CD4-positive, CD25-positive, alpha-beta regulatory T cell (primary cell): Measurements from ENCODE around the gene POMT1. TPM values are rescaled to one million over a fixed set of nuclear protein-coding genes. Genes with fewer than 3 reads are reported as not detected.

Experiments used
- ATAC-seq, 2 donors: fragments of 150-1000 bp; cut with Tn5 transposase; one replicate each; pipeline ENCODE4 v1.10.0; 2021; ENCODE audit warnings: low read depth in 2 of 2, moderate number of reproducible peaks in 2 of 2, moderate library complexity in 1 of 2
- DNase-seq, 3 donors: peaks; one replicate each; pipeline versions ENCODE4 v3.0.0 to v3.0.0-alpha.2; 2012 to 2022; ENCODE audit warnings: mixed read lengths in 1 of 3
- H3K27ac ChIP-seq: one replicate; pipeline ENCODE4 v1.7.0; 2013; ENCODE audit warnings: mild to moderate bottlenecking, low read length; ENCODE audit not compliant: insufficient read depth, poor library complexity, severe bottlenecking
- H3K27me3 ChIP-seq: one replicate; pipeline ENCODE4 v1.7.0; 2013; ENCODE audit warnings: low read length; ENCODE audit not compliant: control insufficient read depth, insufficient read depth
- H3K36me3 ChIP-seq: one replicate; pipeline ENCODE4 v1.7.0; 2013; ENCODE audit warnings: mild to moderate bottlenecking, low read length, moderate library complexity; ENCODE audit not compliant: control insufficient read depth, insufficient read depth
- H3K4me1 ChIP-seq: 2 replicates; pipeline ENCODE4 v1.7.0; 2013; ENCODE audit warnings: mild to moderate bottlenecking, low read length; ENCODE audit not compliant: insufficient read depth, control insufficient read depth, poor library complexity, severe bottlenecking
- H3K4me3 ChIP-seq: one replicate; pipeline ENCODE4 v1.7.0; 2013; ENCODE audit warnings: low read depth, mild to moderate bottlenecking, low read length, moderate library complexity
- H3K9me3 ChIP-seq, 2 experiments: 1 replicate in 1 of 2; 2 replicates in 1 of 2; pipeline ENCODE4 v1.7.0; 2013; ENCODE audit warnings: low read length in 2 of 2, mild to moderate bottlenecking in 1 of 2, moderate library complexity in 1 of 2; ENCODE audit not compliant: control insufficient read depth in 2 of 2
- H3K27ac Mint-ChIP-seq, 3 donors: one replicate each; pipeline ENCODE4 v1.8.0; 2020 to 2022; ENCODE audit warnings: mild to moderate bottlenecking in 3 of 3, mixed read lengths in 3 of 3, moderate library complexity in 2 of 3
- H3K27me3 Mint-ChIP-seq: one replicate; pipeline ENCODE4 v1.8.0; 2022; ENCODE audit warnings: mild to moderate bottlenecking, mixed read lengths
- H3K36me3 Mint-ChIP-seq: one replicate; pipeline ENCODE4 v1.8.0; 2020; ENCODE audit warnings: mixed read lengths
- H3K4me1 Mint-ChIP-seq, 4 donors: one replicate each; pipeline ENCODE4 v1.8.0; 2020 to 2022; ENCODE audit warnings: mixed read lengths in 4 of 4, mild to moderate bottlenecking in 1 of 4
- H3K4me3 Mint-ChIP-seq, 4 donors: one replicate each; pipeline ENCODE4 v1.8.0; 2020 to 2022; ENCODE audit warnings: mild to moderate bottlenecking in 4 of 4, mixed read lengths in 4 of 4, moderate library complexity in 3 of 4
- H3K9me3 Mint-ChIP-seq, 7 donors: one replicate each; pipeline ENCODE4 v1.8.0; 2020 to 2022; ENCODE audit warnings: mixed read lengths in 7 of 7, mild to moderate bottlenecking in 3 of 7, moderate library complexity in 2 of 7
- polyA plus RNA-seq, 4 donors: library from polyadenylated mRNA; unstranded; fragments of 300-500 nt; fragmentation: Illumina TruSeq; gene quantifications; one replicate each; pipeline ENCODE4 v1.2.3, GENCODE V29; 2021
- total RNA-seq: library from RNA; stranded (reverse); gene quantifications from one replicate; pipeline ENCODE4 v1.2.3, GENCODE V29; 2022

Gene POMT1
- total and polyA plus RNA-seq, 5 donors from 2014 or later = 13.2 to 52.3 (median 15.5) TPM

DNA sequence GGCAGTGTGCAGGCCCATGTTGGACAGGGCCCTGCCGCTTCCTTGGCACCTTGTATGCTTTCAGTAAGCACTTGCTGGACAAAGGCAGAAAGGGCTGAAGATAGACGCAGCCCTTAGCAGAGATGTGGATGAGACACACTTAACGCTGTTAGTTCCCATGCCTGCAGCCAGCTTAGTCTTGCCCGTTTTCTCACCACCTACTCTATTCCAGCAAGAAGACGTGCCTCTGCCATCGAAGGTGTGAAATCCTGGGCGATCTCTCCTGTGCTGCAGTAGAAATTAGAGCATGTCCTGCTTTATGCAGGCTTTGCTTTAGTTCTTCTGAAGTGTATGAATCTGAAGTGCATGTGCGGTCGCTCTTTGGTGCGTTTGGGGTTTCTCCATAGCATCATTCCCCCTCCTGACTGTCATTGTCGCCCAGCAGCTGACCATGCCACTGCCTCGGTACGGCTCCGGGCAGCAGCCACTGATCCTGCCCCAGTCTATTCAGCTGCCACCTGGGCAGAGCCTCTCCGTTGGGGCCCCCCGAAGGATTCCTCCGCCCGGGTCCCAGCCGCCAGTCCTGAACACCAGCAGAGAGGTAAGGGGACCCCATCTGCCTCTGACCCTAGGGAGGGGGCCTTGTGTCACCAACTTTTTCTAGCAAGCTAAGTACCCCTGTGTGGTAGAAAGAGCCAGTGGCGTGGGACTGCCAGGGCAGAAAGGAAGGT is 11.6 kb upstream of the POMT1 start:
- Mint-ChIP-seq H3K4me3 (no peak overlapping the region), H3K9me3 (no peaks in the 10 kb centered on the region), H3K27me3 (no peaks in the 10 kb centered on the region), H3K4me1 (peaks cover 0 to 4% (median 2%) of the 10 kb centered on the region in 4 donors), H3K36me3 (peaks cover 67% of the 10 kb centered on the region), H3K27ac (no peak overlapping the region)
- no peaks in the 10 kb centered on the region for H3K27me3 ChIP-seq
- H3K4me1 ChIP-seq = no peaks in the 10 kb centered on the region
- no peak overlapping the region for H3K27ac ChIP-seq
- peaks cover 99% of the 10 kb centered on the region for H3K36me3 ChIP-seq
- no peak for ATAC-seq
- no peaks in the 10 kb centered on the region for H3K9me3 ChIP-seq
- no peak for DNase-seq
- H3K4me3 ChIP-seq = no peak overlapping the region

DNA sequence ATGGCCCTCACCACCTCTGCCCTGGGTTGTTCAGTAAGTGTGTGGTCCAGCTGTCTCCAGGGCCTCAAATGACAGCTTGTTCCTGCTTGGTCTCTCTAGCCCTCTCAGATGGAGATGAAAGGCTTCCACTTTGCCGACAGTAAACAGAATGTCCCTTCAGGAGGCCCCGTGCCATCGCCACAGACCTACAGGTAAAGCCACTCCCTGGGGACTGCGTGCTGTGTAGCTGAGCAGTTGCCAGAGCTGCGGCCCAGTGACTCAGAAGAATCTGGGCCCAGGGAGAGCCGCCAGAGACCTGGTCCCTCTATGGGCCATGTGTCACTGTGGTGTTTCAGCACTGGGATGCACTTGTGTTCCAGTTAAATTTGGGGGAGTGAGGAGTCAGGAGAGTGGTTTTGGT is 10.6 kb upstream of the POMT1 start:
- peaks cover 0 to 4% (median 2%) of the 10 kb centered on the region in 4 donors for H3K4me1 Mint-ChIP-seq
- peak overlapping the region in 1 of 3 donors; percentile 25 for H3K27ac Mint-ChIP-seq
- Histone ChIP-seq H3K36me3 (peaks cover 99% of the 10 kb centered on the region), H3K4me1 (no peaks in the 10 kb centered on the region), H3K27me3 (no peaks in the 10 kb centered on the region), H3K9me3 (no peaks in the 10 kb centered on the region), H3K4me3 (no peak overlapping the region), H3K27ac (no peak overlapping the region)
- no peak overlapping the region for H3K4me3 Mint-ChIP-seq
- H3K9me3 Mint-ChIP-seq = no peaks in the 10 kb centered on the region
- no peaks in the 10 kb centered on the region for H3K27me3 Mint-ChIP-seq
- ATAC-seq (no peak), DNase-seq (no peak)
- peaks cover 63% of the 10 kb centered on the region for H3K36me3 Mint-ChIP-seq

DNA sequence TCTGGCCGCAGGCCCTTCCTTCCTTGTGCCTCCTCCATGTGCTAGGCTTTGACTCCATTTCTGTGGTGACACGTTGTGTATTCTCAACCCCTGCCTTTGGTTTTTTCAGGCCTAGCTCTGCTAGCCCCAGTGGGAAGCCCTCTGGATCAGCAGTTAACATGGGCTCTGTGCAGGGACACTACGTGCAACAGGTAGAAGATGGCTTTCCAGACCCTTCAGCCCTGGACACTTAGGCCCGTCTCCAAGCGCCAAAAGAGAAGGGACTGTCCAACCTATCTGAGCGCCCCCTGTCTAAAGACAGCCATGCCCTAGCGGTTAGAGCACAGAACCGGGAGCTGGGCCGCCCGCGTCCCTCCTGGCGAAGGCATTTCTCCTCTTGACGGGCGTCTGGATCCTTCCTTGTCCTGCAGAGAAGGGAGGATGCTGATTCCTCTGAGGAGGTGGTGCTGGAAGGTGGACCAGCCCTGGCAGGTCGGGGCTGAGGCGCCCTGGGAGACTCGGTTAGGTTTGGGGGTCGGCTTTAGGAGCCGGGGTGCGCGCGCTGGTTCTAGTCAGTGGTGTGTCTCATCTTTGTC is 8.3 kb upstream of the POMT1 start:
- ATAC-seq (no peak), DNase-seq (no peak)
- no peaks in the 10 kb centered on the region for H3K9me3 ChIP-seq
- H3K4me1 ChIP-seq = no peaks in the 10 kb centered on the region
- no peaks in the 10 kb centered on the region for H3K27me3 ChIP-seq
- Mint-ChIP-seq H3K27me3 (no peaks in the 10 kb centered on the region), H3K4me1 (peaks cover 6 to 12% (median 9%) of the 10 kb centered on the region in 4 donors), H3K9me3 (no peaks in the 10 kb centered on the region), H3K27ac (peak overlapping the region in 1 of 3 donors; percentile 62), H3K36me3 (peaks cover 47% of the 10 kb centered on the region), H3K4me3 (no peak overlapping the region)
- no peak overlapping the region for H3K27ac ChIP-seq
- H3K36me3 ChIP-seq = peaks cover 87% of the 10 kb centered on the region
- H3K4me3 ChIP-seq = no peak overlapping the region

DNA sequence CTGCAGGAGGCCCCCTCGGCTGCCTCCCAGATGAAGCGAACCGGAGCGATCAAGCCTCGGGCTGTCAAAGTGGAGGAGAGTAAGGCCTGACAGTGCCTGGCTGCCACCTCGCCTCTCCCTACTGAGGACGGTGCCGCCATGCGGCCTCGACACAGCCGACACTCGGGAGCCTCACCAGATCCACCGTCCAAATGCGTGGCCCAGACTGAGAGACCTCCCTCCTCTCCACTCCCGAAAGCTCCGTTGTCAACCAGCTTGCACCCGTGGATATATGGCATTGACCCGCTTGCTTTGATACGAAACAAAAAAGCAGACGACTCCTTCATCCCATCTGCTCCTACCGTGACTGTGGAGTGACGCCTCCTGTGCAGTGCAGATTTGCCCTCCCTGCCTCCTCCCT is 6.9 kb upstream of the POMT1 start:
- DNase-seq (no peak), ATAC-seq (no peak)
- H3K27me3 ChIP-seq = no peaks in the 10 kb centered on the region
- Mint-ChIP-seq H3K27ac (no peak overlapping the region), H3K27me3 (no peaks in the 10 kb centered on the region), H3K4me1 (peaks cover 7 to 24% (median 18%) of the 10 kb centered on the region in 4 donors), H3K4me3 (no peak overlapping the region), H3K9me3 (no peaks in the 10 kb centered on the region), H3K36me3 (peaks cover 33% of the 10 kb centered on the region)
- peaks cover 73% of the 10 kb centered on the region for H3K36me3 ChIP-seq
- H3K4me3 ChIP-seq = no peak overlapping the region
- no peaks in the 10 kb centered on the region for H3K9me3 ChIP-seq
- H3K4me1 ChIP-seq = peaks cover 11% of the 10 kb centered on the region
- no peak overlapping the region for H3K27ac ChIP-seq

DNA sequence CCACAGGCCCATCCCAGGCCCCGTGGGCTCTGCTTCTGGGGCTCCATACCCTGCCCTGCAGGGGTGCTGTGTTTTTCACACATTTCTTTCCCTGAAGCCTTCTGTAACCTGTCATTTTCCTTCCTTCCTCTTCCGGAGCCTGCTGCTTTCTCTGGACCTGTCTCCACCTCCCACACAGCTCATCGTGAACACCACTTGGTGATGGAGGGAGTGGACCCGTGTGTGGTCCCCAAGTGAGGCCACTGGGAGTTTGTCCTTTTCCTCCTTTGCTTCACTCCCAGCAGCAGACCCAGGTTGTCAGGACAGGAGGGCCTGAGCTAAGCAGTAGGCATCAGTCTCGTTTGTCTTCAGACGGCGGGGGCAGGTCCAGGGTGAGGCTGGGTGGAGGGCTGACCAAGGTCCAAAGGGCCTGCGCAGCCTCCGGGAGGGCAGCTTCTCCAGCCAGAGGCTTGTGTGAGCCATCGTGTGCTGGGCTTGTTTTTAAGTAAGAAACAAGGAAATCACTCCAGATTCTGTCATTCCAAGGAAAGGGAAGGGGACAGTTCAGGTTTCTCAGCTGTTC is 5.8 kb upstream of the POMT1 start:
- Histone ChIP-seq H3K9me3 (no peaks in the 10 kb centered on the region), H3K27me3 (no peaks in the 10 kb centered on the region), H3K27ac (no peak overlapping the region), H3K36me3 (peaks cover 62% of the 10 kb centered on the region), H3K4me3 (no peak overlapping the region), H3K4me1 (peaks cover 22% of the 10 kb centered on the region)
- DNase-seq (no peak), ATAC-seq (no peak)
- peaks cover 13 to 36% (median 25%) of the 10 kb centered on the region in 4 donors for H3K4me1 Mint-ChIP-seq
- H3K27ac Mint-ChIP-seq = peak overlapping the region in 1 of 3 donors; percentile 84
- H3K9me3 Mint-ChIP-seq = no peaks in the 10 kb centered on the region
- H3K36me3 Mint-ChIP-seq = peaks cover 25% of the 10 kb centered on the region
- H3K27me3 Mint-ChIP-seq = no peaks in the 10 kb centered on the region
- no peak overlapping the region for H3K4me3 Mint-ChIP-seq

DNA sequence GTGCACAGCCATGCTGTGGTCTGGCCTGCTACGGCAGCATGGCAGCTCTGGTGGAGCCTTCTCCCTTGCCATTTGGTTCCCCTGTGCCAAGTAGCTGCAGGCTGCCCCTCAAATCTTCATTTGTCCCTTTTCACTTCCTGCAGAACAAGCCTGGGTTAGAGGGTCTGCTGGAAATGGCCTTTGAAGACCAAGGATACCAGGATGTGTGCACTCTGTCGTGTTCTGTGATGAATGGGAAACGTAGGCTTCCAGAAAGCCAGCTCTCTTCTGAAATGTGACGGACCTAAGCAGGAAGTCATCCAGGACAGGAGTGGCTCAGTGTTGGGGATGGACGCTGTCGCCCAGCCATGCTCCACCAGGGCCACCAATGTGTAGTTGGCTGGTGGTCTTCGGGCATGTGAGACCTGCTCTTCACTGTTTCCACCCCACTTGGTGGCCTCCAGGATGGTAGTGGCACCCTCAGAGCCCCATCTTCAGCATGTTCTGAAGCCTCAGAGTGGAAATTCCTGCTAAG is 3.4 kb upstream of the POMT1 start:
- Histone ChIP-seq H3K27me3 (no peaks in the 10 kb centered on the region), H3K9me3 (no peaks in the 10 kb centered on the region), H3K36me3 (peaks cover 38% of the 10 kb centered on the region), H3K4me1 (peaks cover 39% of the 10 kb centered on the region), H3K4me3 (no peak overlapping the region), H3K27ac (peak overlapping the region; percentile 79)
- Mint-ChIP-seq H3K27me3 (no peaks in the 10 kb centered on the region), H3K4me1 (peaks cover 17 to 54% (median 32%) of the 10 kb centered on the region in 4 donors), H3K27ac (peak overlapping the region in 2 of 3 donors; percentile 91 to 94), H3K36me3 (peaks cover 4% of the 10 kb centered on the region), H3K4me3 (peak overlapping the region in 3 of 4 donors; percentile 35 to 92 (median 75)), H3K9me3 (no peaks in the 10 kb centered on the region)
- DNase-seq (no peak), ATAC-seq (no peak)

DNA sequence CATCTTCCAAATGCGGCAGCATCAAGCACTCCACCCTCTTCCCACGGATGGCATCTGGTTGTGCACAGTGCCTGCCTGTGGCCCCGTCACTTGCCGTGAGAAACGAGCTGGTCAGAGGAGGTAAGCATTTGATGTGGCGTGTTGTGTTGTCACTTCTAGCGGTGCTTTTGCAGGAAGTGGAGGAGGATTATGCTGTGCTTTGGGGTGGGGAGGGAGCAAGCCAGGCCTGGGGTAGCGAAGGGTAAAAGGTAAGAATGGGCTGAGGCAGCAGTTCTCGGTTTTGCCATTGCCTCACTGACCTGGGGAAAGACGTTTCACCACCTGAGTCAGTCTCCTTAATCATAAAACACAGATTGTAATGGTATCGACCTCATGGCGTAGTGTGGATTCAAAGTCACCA is 2.3 kb upstream of the POMT1 start:
- H3K27ac Mint-ChIP-seq = peak overlapping the region; percentile 88 to 95 (median 91)
- peaks cover 28% of the 10 kb centered on the region for H3K36me3 ChIP-seq
- peak overlapping the region; percentile 86 to 97 (median 93) for H3K4me3 Mint-ChIP-seq
- no peaks in the 10 kb centered on the region for H3K9me3 Mint-ChIP-seq
- DNase-seq (peak; percentile 35 to 82 (median 70)), ATAC-seq (peak; percentile 52 to 57)
- H3K27me3 Mint-ChIP-seq = no peaks in the 10 kb centered on the region
- H3K36me3 Mint-ChIP-seq = peaks cover 4% of the 10 kb centered on the region
- peaks cover 19 to 64% (median 35%) of the 10 kb centered on the region in 4 donors for H3K4me1 Mint-ChIP-seq
- H3K9me3 ChIP-seq = no peaks in the 10 kb centered on the region
- no peaks in the 10 kb centered on the region for H3K27me3 ChIP-seq
- H3K27ac ChIP-seq = peak overlapping the region; percentile 79
- H3K4me3 ChIP-seq = peak overlapping the region; percentile 53
- H3K4me1 ChIP-seq = peaks cover 40% of the 10 kb centered on the region
